Activated CD8-positive, alpha-beta memory T cell treated with anti-CD3 and anti-CD28 coated beads for 24 hours (primary cell): ENCODE results near the gene CYP26B1.

Experiments used
- DNase-seq: peaks from one replicate; pipeline ENCODE4 v3.0.0-alpha.2; 2020

CYP26B1 gene

GRCh38 chr2:72140621-72140960 lies 7.1 kb downstream of the CYP26B1 start:
- DNase-seq: no peak

- DNase-seq: peak; percentile 49
Measured at GRCh38 chr2:72139874-72140620, 7.6 kb downstream of the CYP26B1 start.

- DNase-seq: peak; percentile 49
Measured at GRCh38 chr2:72139471-72139873, 8.2 kb downstream of the CYP26B1 start.

- DNase-seq: no peak
Measured at GRCh38 chr2:72138921-72139381, 8.7 kb downstream of the CYP26B1 start.

GRCh38 chr2:72138011-72138881 lies 9.4 kb downstream of the CYP26B1 start:
- DNase-seq: no peak

GRCh38 chr2:72137498-72138010 lies 10.1 kb downstream of the CYP26B1 start:
- DNase-seq: peak; percentile 89

GRCh38 chr2:72136933-72137497 lies 10.6 kb downstream of the CYP26B1 start:
- DNase-seq: no peak

GRCh38 chr2:72136331-72136730 lies 11.3 kb downstream of the CYP26B1 start:
- no peak for DNase-seq

- DNase-seq: no peak
Measured at GRCh38 chr2:72135921-72136320, 11.7 kb downstream of the CYP26B1 start.

GRCh38 chr2:72134997-72135800 lies 12.5 kb downstream of the CYP26B1 start:
- DNase-seq: no peak

- DNase-seq: no peak
Measured at GRCh38 chr2:72134408-72134996, 13.2 kb downstream of the CYP26B1 start.

GRCh38 chr2:72133721-72134407 lies 13.8 kb downstream of the CYP26B1 start:
- no peak for DNase-seq

GRCh38 chr2:72132981-72133720 lies 14.5 kb downstream of the CYP26B1 start:
- no peak for DNase-seq

GRCh38 chr2:72131916-72132841 lies 15.5 kb downstream of the CYP26B1 start:
- peak; percentile 38 for DNase-seq

- peak; percentile 21 for DNase-seq
Measured at GRCh38 chr2:72131371-72131891, 16.2 kb downstream of the CYP26B1 start.

- peak; percentile 30 for DNase-seq
Measured at GRCh38 chr2:72130659-72131360, 16.9 kb downstream of the CYP26B1 start.

- peak; percentile 26 for DNase-seq
Measured at GRCh38 chr2:72129681-72130340, 17.9 kb downstream of the CYP26B1 start.

- peak; percentile 17 for DNase-seq
Measured at GRCh38 chr2:72128843-72129227, 18.8 kb downstream of the CYP26B1 start.
